K562 (cell line): ENCODE results near the gene CCDC117. TPM values are rescaled to one million over a fixed set of nuclear protein-coding genes. Genes with fewer than 3 reads are reported as not detected.

Experiments used
- CREB5 ChIP-seq: fragments of 250-450 bp; sonication (Bioruptor Pico); IDR thresholded peaks from 2 replicates; pipeline ENCODE4 v1.5.0; 2020; ENCODE audit warnings: mild to moderate bottlenecking
- FIP1L1 ChIP-seq: fragments of 200-400 bp; formaldehyde crosslinking; IDR thresholded peaks from 2 replicates; pipeline ENCODE4 v1.6.1; 2018; ENCODE audit warnings: mild to moderate bottlenecking, low read depth, low read length; ENCODE audit not compliant: poor library complexity, severe bottlenecking
- ILK ChIP-seq: fragments of 450-650 bp; IDR thresholded peaks from 2 replicates; pipeline ENCODE4 v1.6.1; 2016; ENCODE audit warnings: missing genetic modification characterization, low read depth, mild to moderate bottlenecking, missing compliant biosample characterization, moderate library complexity, borderline replicate concordance
- IRF1 ChIP-seq: sonication (generic); formaldehyde crosslinking; IDR thresholded peaks from 2 replicates; pipeline ENCODE4 v1.8.0; 2022; ENCODE audit warnings: missing genetic modification reagents, mild to moderate bottlenecking, borderline replicate concordance
- MXD1 ChIP-seq: fragments of 250-450 bp; sonication (Bioruptor Pico); IDR thresholded peaks from 2 replicates; pipeline ENCODE4 v1.8.0; 2021; ENCODE audit warnings: borderline replicate concordance, mild to moderate bottlenecking, moderate library complexity; ENCODE audit not compliant: poor library complexity, severe bottlenecking
- ZNF584 ChIP-seq: fragments of 200-800 bp; sonication (Bioruptor generic); IDR thresholded peaks from 2 replicates; pipeline ENCODE4 v1.6.1; 2016; ENCODE audit warnings: low read depth, mild to moderate bottlenecking, missing genetic modification characterization, missing compliant biosample characterization
- ZNF699 ChIP-seq: fragments of 250-450 bp; sonication (Bioruptor Pico); IDR thresholded peaks from 2 replicates; pipeline ENCODE4 v1.8.0; 2021; ENCODE audit warnings: mild to moderate bottlenecking, moderate library complexity; ENCODE audit not compliant: insufficient replicate concordance
- polyA plus RNA-seq, 8 experiments: library from polyadenylated mRNA; depleted of rRNA in 4 of 8; stranded (reverse) in 5 of 8; unstranded in 3 of 8; fragments of >200 nt; fragmentation: Nextera tagmentation in 2 of 8; fragmentation: Illumina TruSeq in 1 of 8; extraction: Ambion mirVana in 2 of 8; extraction: Trizol in 1 of 8; gene quantifications; 2 replicates each; pipeline versions ENCODE4 v1.2.1 to v1.2.3, GENCODE V29; 2011 to 2014; ENCODE audit warnings: inconsistent platforms in 1 of 8, missing spikeins in 1 of 8
- total RNA-seq, 7 experiments: library from RNA; depleted of rRNA in 6 of 7; stranded (reverse); fragments of >200 nt in 6 of 7; fragmentation: Illumina TruSeq in 2 of 7; extraction: Trizol in 2 of 7; gene quantifications; 2 replicates each; pipeline versions ENCODE4 v1.2.1 to v1.2.3, GENCODE V29; 2011 to 2021; ENCODE audit warnings: low replicate concordance in 1 of 7

The CCDC117 gene
- total and polyA plus RNA-seq, 9 of the 15 experiments (the other 6 are each of a cell fraction or from before 2014, with no cell fraction given), result 5.7 to 23.3 (median 15.8) TPM

GRCh38 chr22:28799606-28800307, 27.3 kb downstream of the CCDC117 start (continued):
- TF ChIP-seq ZNF584 (CRISPR knock-in tag) (0 out of 2 replicates have a peak, but pooled peaks have one; percentile 10), ZNF699 (CRISPR knock-in tag) (no peak), MXD1 (CRISPR knock-in tag) (no peak), CREB5 (CRISPR knock-in tag) (no peak), ILK (tag) (no peak), FIP1L1 (peak; percentile 80), IRF1 (CRISPR knock-in tag) (no peak)
